ENCODE measurements around the gene JAK1. TPM values are rescaled to one million over a fixed set of nuclear protein-coding genes. Genes with fewer than 3 reads are reported as not detected.
A peak's percentile ranks its signal among the peaks of the same experiment; 100 is the strongest.

Gene JAK1
- total and polyA plus RNA-seq, 7 donors: 33.7 to 137 (median 101) TPM

DNA sequence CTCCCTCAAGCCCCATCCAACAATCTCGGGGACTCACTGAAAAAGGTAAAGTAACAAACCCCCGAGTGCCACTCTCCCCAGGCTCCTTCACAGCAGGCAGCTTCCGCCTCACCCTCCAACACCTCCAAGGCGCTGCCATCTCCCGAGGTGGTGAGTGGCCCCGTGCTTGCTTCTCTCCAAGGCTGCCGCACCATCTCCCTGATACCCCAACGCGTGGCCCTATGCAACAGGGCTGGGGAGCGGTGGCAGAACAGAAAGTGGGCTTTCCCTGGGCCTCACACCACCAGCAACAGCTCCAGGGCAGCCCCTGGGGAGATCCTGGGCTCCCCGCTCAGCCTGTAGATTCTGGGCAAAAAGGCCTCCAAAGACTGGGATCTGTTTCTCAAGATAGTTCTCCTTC, 116.4 kb downstream of the JAK1 start:
- TF ChIP-seq, protein P1, sequence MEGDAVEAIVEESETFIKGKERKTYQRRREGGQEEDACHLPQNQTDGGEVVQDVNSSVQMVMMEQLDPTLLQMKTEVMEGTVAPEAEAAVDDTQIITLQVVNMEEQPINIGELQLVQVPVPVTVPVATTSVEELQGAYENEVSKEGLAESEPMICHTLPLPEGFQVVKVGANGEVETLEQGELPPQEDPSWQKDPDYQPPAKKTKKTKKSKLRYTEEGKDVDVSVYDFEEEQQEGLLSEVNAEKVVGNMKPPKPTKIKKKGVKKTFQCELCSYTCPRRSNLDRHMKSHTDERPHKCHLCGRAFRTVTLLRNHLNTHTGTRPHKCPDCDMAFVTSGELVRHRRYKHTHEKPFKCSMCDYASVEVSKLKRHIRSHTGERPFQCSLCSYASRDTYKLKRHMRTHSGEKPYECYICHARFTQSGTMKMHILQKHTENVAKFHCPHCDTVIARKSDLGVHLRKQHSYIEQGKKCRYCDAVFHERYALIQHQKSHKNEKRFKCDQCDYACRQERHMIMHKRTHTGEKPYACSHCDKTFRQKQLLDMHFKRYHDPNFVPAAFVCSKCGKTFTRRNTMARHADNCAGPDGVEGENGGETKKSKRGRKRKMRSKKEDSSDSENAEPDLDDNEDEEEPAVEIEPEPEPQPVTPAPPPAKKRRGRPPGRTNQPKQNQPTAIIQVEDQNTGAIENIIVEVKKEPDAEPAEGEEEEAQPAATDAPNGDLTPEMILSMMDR (IDR thresholded peaks at IDR 0.05): no peak
- ATAC-seq (no peak), DNase-seq (no peak)
- no peak overlapping the region for H3K4me3 ChIP-seq
- H3K9me3 ChIP-seq: no peaks in the 10 kb centered on the region
- no peak overlapping the region for H3K27ac ChIP-seq
- 92 to 96% (median 92%) methylated on average over 11 of the region's 11 CpGs for WGBS, 3 donors
- H3K4me1 ChIP-seq: no peaks in the 10 kb centered on the region
- peaks cover 0 to 98% of the 10 kb centered on the region in 2 donors for H3K36me3 ChIP-seq (ENCODE audit: insufficient read depth in 1 of 2, low read depth in 1 of 2)
- H3K27me3 ChIP-seq (ENCODE audit: insufficient read depth in 3 of 3, low read length in 2 of 3): no peaks in the 10 kb centered on the region
- intact Hi-C loops (cut with DNase I): no loop called here

DNA sequence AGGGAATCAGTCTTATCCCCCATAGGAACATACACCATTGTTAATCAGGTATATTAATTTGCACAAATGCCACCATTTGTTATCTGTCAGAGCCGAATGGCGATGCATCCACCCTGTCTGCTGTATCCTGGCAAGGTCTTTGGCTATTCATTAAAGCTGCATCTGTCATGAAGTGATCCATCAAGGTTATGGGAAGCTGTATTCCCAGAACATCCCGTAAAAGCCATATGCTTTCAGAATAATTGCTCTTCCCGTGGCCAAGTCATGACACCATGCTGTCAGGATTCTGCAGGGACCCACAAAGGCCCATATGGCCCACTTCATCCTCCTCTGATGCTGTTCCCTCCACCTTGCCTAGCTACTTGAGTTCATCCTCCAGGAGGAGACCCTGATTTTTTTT, 117.5 kb downstream of the JAK1 start:
- TF ChIP-seq, protein P1 (IDR thresholded peaks at IDR 0.05): no peak
- Histone ChIP-seq H3K27ac (no peak overlapping the region), H3K4me3 (no peak overlapping the region), H3K9me3 (no peaks in the 10 kb centered on the region), H3K4me1 (no peaks in the 10 kb centered on the region), H3K36me3 (ENCODE audit: insufficient read depth in 1 of 2, low read depth in 1 of 2) (peaks cover 3 to 98% of the 10 kb centered on the region in 2 donors), H3K27me3 (ENCODE audit: insufficient read depth in 3 of 3, low read length in 2 of 3) (no peaks in the 10 kb centered on the region)
- ATAC-seq (no peak), DNase-seq (no peak)
- intact Hi-C loops (cut with DNase I): no loop called here
- 69 to 84% (median 73%) methylated on average over 4 of the region's 4 CpGs for WGBS, 3 donors

DNA sequence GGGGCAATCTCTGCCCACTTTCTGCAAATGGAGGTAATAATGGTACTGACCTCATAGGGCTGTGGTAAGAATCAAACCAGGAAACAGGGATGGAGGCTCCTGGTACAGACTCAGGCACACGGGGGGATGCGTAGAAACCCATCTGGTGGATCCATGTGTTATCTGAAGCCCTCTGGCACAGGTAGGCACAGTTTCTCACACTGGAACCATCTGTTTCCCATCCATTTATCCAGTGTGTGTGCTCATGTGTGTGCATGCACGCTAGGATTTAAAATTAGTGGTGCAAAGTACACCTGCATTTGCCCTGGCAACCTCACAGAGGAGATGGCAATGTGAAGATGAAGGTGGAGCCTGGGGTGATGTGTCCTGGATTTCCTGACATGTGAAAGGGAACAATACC, 118.2 kb downstream of the JAK1 start:
- H3K36me3 ChIP-seq (ENCODE audit: insufficient read depth in 1 of 2, low read depth in 1 of 2): peaks cover 3 to 98% of the 10 kb centered on the region in 2 donors
- DNase-seq: no peak
- no peaks in the 10 kb centered on the region for H3K9me3 ChIP-seq
- no peak overlapping the region for H3K4me3 ChIP-seq
- no peak overlapping the region for H3K27ac ChIP-seq
- H3K27me3 ChIP-seq (ENCODE audit: insufficient read depth in 3 of 3, low read length in 2 of 3): no peaks in the 10 kb centered on the region
- no peaks in the 10 kb centered on the region for H3K4me1 ChIP-seq
- TF ChIP-seq, protein P1 (IDR thresholded peaks at IDR 0.05): no peak
- intact Hi-C loops (cut with DNase I): no loop called here
- WGBS, 3 donors: 82 to 100% (median 96%) methylated on average over 3 of the region's 3 CpGs
- ATAC-seq: peak in 1 of 4 donors; percentile 2

DNA sequence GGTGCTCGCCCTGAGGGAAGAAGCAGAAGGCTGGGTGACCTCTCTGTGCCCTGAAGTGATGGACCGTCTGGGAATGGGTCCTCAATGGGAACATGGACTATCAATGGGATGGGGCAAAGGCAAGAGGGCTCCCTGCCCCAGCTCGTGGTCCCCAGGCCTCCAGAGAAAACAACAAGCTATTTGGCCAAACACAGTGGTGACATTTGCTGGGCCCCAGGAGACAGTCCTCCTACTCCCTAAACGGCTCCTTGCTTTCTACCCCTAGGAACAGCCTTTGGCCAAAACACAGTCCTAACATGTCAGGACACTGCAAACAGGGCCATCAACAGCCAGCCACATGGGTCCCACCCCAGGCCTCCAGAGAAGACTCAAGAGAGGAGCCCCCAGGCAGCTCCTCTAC, 118.7 kb downstream of the JAK1 start:
- ATAC-seq (peak in 1 of 4 donors; percentile 14), DNase-seq (no peak)
- no peaks in the 10 kb centered on the region for H3K4me1 ChIP-seq
- TF ChIP-seq, protein P1 (IDR thresholded peaks at IDR 0.05): no peak
- no peaks in the 10 kb centered on the region for H3K9me3 ChIP-seq
- no peaks in the 10 kb centered on the region for H3K27me3 ChIP-seq (ENCODE audit: insufficient read depth in 3 of 3, low read length in 2 of 3)
- H3K27ac ChIP-seq: no peak overlapping the region
- intact Hi-C loops (cut with DNase I): no loop called here
- 84 to 88% (median 88%) methylated on average over 4 of the region's 4 CpGs for WGBS, 3 donors
- H3K36me3 ChIP-seq (ENCODE audit: insufficient read depth in 1 of 2, low read depth in 1 of 2): peaks cover 3 to 98% of the 10 kb centered on the region in 2 donors
- no peak overlapping the region for H3K4me3 ChIP-seq

All from psoas muscle (tissue), 8 donors.